Smooth muscle cell of the umbilical artery (primary cell): ENCODE measurements around the gene FAM25C. TPM values are rescaled to one million over a fixed set of nuclear protein-coding genes. Genes with fewer than 3 reads are reported as not detected.

Experiments
- total RNA-seq: library from RNA; depleted of rRNA; stranded (reverse); fragments of >200 nt; gene quantifications from 2 replicates; pipeline ENCODE4 v1.2.3, GENCODE V29; 2014

Gene FAM25C
- total RNA-seq, result not detected in 2 replicates

GRCh38 chr10:47999691-48000090 is at the start of gene FAM25C:
Gene FAM25C, minus strand, starts transcription at chr10:47999791. Its CDS starts 26 bp downstream, at chr10:47999765.

Other genes with a start within 250 kb of the FAM25C start
- 0.05 and 1.5 TPM in 2 replicates for gene SYT15B, start 236.2 kb downstream of the FAM25C start, total RNA-seq
- 0.37 and 1.5 TPM in 2 replicates for gene NPY4R2, start 81.1 kb downstream of the FAM25C start, total RNA-seq